Panc1 (cell line): ENCODE measurements around the gene TUBB2B.

Experiments
- POLR2AphosphoS5 ChIP-seq: IDR thresholded peaks from 2 replicates; pipeline ENCODE4 v1.6.1; 2012; ENCODE audit warnings: mild to moderate bottlenecking, low read depth, low read length, moderate library complexity
- TCF7L2 ChIP-seq: IDR thresholded peaks from 2 replicates; pipeline ENCODE4 v1.6.1; 2011; ENCODE audit warnings: mild to moderate bottlenecking, low read depth, low read length, inconsistent platforms
- TF ChIP-seq, protein P1 (sequence below): fragments of 450-650 bp; IDR thresholded peaks from 2 replicates; pipeline ENCODE4 v1.5.1; 2017; ENCODE audit warnings: mild to moderate bottlenecking

DNA sequence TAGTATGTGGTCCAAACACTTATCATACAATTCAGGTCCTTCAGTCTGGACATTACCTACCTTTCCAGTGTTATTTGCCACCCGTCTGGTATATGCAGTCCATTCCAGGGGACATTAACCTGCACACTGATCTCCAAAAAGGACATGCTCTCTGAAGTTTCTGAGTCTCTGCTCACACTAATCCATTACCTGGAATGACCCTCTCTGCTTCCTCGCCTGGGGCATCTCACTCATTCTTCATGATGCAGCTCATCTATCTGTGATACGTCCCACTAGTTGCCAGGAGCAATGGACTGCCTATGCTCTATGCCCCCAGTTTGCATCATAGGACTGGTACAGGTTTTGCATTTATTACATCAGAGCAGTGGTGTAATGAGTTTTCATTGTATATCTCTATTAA lies 5.9 kb upstream of the TUBB2B start:
- TF ChIP-seq, protein P1, sequence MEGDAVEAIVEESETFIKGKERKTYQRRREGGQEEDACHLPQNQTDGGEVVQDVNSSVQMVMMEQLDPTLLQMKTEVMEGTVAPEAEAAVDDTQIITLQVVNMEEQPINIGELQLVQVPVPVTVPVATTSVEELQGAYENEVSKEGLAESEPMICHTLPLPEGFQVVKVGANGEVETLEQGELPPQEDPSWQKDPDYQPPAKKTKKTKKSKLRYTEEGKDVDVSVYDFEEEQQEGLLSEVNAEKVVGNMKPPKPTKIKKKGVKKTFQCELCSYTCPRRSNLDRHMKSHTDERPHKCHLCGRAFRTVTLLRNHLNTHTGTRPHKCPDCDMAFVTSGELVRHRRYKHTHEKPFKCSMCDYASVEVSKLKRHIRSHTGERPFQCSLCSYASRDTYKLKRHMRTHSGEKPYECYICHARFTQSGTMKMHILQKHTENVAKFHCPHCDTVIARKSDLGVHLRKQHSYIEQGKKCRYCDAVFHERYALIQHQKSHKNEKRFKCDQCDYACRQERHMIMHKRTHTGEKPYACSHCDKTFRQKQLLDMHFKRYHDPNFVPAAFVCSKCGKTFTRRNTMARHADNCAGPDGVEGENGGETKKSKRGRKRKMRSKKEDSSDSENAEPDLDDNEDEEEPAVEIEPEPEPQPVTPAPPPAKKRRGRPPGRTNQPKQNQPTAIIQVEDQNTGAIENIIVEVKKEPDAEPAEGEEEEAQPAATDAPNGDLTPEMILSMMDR, result no peak
- TF ChIP-seq POLR2AphosphoS5, result no peak
- TF ChIP-seq TCF7L2, result no peak
